RWPE2 (cell line): Measurements from ENCODE around the gene TAOK1.

Source experiments
- ATAC-seq: fragments of 200-7000 bp; cut with Tn5 transposase; 3 replicates; pipeline ENCODE4 v1.9.1; 2021; ENCODE audit warnings: low read depth
- DNase-seq: peaks from one replicate; pipeline ENCODE4 v3.0.0-alpha.2; 2020; ENCODE audit warnings: low spot score
- H3K27ac ChIP-seq: fragments of 450-650 bp; 2 replicates; pipeline ENCODE4 v1.5.1; 2017; ENCODE audit warnings: mild to moderate bottlenecking; ENCODE audit not compliant: poor library complexity, severe bottlenecking
- H3K27me3 ChIP-seq: fragments of 250-450 bp; sonication (Bioruptor Pico); 2 replicates; pipeline ENCODE4 v1.5.1; 2021; ENCODE audit warnings: mild to moderate bottlenecking, moderate library complexity; ENCODE audit not compliant: insufficient read depth, poor library complexity, severe bottlenecking
- H3K36me3 ChIP-seq: fragments of 250-450 bp; sonication (Bioruptor Pico); 2 replicates; pipeline ENCODE4 v1.5.1; 2020; ENCODE audit warnings: low read depth, mild to moderate bottlenecking, moderate library complexity
- H3K4me1 ChIP-seq: fragments of 250-450 bp; sonication (Bioruptor Pico); 2 replicates; pipeline ENCODE4 v1.5.1; 2021; ENCODE audit warnings: mild to moderate bottlenecking, moderate library complexity; ENCODE audit not compliant: insufficient read depth, poor library complexity, severe bottlenecking
- H3K4me3 ChIP-seq: fragments of 250-450 bp; sonication (Bioruptor Pico); 2 replicates; pipeline ENCODE4 v1.5.1; 2021; ENCODE audit warnings: mild to moderate bottlenecking, moderate library complexity; ENCODE audit not compliant: severe bottlenecking
- H3K9me3 ChIP-seq: fragments of 250-450 bp; sonication (Bioruptor Pico); 2 replicates; pipeline ENCODE4 v1.5.1; 2021; ENCODE audit warnings: mild to moderate bottlenecking, moderate library complexity; ENCODE audit not compliant: severe bottlenecking
- TF ChIP-seq, protein P1 (sequence below): fragments of 450-650 bp; IDR thresholded peaks from one replicate; pipeline ENCODE4 v1.5.1; 2017; ENCODE audit warnings: mild to moderate bottlenecking, moderate library complexity; ENCODE audit not compliant: poor library complexity, severe bottlenecking

TAOK1 gene

GRCh38 chr17:29445844-29446243 lies 55.7 kb downstream of the TAOK1 start:
- Histone ChIP-seq H3K27ac (no peak overlapping the region), H3K36me3 (peaks cover 14% of the 10 kb centered on the region), H3K27me3 (no peaks in the 10 kb centered on the region), H3K4me3 (no peak overlapping the region), H3K4me1 (peaks cover 20% of the 10 kb centered on the region), H3K9me3 (no peaks in the 10 kb centered on the region)
- no peak for DNase-seq
- no peak for ATAC-seq
- TF ChIP-seq, protein P1, sequence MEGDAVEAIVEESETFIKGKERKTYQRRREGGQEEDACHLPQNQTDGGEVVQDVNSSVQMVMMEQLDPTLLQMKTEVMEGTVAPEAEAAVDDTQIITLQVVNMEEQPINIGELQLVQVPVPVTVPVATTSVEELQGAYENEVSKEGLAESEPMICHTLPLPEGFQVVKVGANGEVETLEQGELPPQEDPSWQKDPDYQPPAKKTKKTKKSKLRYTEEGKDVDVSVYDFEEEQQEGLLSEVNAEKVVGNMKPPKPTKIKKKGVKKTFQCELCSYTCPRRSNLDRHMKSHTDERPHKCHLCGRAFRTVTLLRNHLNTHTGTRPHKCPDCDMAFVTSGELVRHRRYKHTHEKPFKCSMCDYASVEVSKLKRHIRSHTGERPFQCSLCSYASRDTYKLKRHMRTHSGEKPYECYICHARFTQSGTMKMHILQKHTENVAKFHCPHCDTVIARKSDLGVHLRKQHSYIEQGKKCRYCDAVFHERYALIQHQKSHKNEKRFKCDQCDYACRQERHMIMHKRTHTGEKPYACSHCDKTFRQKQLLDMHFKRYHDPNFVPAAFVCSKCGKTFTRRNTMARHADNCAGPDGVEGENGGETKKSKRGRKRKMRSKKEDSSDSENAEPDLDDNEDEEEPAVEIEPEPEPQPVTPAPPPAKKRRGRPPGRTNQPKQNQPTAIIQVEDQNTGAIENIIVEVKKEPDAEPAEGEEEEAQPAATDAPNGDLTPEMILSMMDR = no peak

DNA sequence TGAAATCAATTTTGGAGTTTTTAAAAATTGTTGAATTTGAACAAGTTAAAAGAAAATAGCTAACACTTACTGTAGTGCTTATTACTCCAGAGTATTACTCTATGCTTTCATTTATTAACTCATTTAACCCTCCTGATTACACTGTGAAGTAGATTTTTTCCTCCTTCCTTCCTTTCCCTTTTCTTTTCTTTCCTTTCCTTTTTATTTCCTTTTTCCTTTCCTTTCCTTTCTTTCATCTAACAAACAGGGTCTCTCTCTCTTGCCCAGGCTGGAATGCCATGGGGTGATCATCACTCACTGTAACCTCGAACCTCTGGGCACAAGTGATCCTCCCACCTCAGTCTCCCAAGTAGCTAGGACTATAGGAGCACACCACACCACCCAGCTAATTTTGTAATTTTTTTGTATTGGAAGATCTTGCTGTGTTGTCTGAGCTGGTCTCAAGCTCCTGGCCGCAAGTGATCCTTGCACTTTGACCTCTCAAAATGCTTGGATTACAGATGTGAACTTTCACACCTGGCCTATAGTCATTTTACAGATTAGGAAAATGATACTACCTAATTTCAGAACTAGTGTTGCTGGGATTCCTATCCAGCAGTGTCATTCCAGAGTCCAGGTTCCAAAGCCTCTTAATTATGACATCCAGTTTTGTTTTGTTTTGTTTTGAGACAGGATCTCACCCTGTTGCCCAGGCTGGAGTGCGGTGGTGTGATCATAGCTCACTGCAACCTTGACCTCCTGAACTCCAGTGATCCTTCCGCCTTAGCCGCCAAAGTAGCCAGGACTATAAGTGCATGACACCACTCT lies 59.9 kb downstream of the TAOK1 start:
- Histone ChIP-seq H3K36me3 (peaks cover 48% of the 10 kb centered on the region), H3K4me3 (no peak overlapping the region), H3K27ac (no peak overlapping the region), H3K4me1 (peaks cover 6% of the 10 kb centered on the region), H3K9me3 (no peaks in the 10 kb centered on the region), H3K27me3 (no peaks in the 10 kb centered on the region)
- ATAC-seq (no peak), DNase-seq (no peak)
- TF ChIP-seq, protein P1 = no peak

GRCh38 chr17:29451121-29451742 lies 61.1 kb downstream of the TAOK1 start:
- DNase-seq (no peak), ATAC-seq (no peak)
- Histone ChIP-seq H3K9me3 (no peaks in the 10 kb centered on the region), H3K27me3 (no peaks in the 10 kb centered on the region), H3K4me1 (no peaks in the 10 kb centered on the region), H3K27ac (no peak overlapping the region), H3K4me3 (no peak overlapping the region), H3K36me3 (peaks cover 52% of the 10 kb centered on the region)
- TF ChIP-seq, protein P1 = no peak

DNA sequence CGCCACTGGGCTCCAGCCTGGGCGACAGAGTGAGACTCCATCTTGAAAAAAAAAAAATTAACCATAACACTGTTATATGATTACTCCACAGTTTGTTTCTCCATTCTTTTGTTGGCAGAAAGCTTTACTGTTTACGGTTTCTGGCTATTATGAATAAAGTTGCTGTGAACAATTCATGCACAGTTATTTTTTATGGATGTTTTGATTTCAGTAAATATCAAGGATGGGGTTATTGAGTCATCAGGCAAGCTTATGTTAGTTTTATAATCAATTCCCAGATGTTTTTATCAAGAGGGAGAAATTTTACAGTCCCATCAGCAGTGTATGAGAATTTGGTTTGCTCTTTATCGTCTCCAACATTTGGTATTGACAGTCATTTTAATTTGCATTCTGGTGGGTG lies 67.9 kb downstream of the TAOK1 start:
- Histone ChIP-seq H3K9me3 (no peaks in the 10 kb centered on the region), H3K27ac (no peak overlapping the region), H3K4me1 (no peaks in the 10 kb centered on the region), H3K4me3 (no peak overlapping the region), H3K36me3 (peaks cover 35% of the 10 kb centered on the region), H3K27me3 (no peaks in the 10 kb centered on the region)
- no peak for DNase-seq
- ATAC-seq = no peak
- TF ChIP-seq, protein P1 = no peak
